Aorta (tissue), 5 donors: ENCODE data around the gene MACROH2A1. TPM values are rescaled to one million over a fixed set of nuclear protein-coding genes. Genes with fewer than 3 reads are reported as not detected.

ENCODE experiments used
- ATAC-seq: fragments of 200-7000 bp; cut with Tn5 transposase; one replicate; pipeline ENCODE4 v1.9.1; 2022; ENCODE audit warnings: moderate library complexity; ENCODE audit not compliant: low FRiP score
- DNase-seq, 2 donors: peaks; one replicate each; pipeline ENCODE4 v3.0.0-alpha.2; 2020
- H3K27ac ChIP-seq, 2 donors: one replicate each; pipeline ENCODE4 v1.5.1; 2013; ENCODE audit warnings: low read length in 2 of 2, mild to moderate bottlenecking in 2 of 2, moderate library complexity in 2 of 2, control low read depth in 1 of 2, inconsistent platforms in 1 of 2, low read depth in 1 of 2
- H3K27me3 ChIP-seq, 2 donors: one replicate each; pipeline ENCODE4 v1.6.1; 2013; ENCODE audit warnings: control low read depth in 1 of 2, low read length in 1 of 2, mild to moderate bottlenecking in 1 of 2, moderate library complexity in 1 of 2; ENCODE audit not compliant: insufficient read depth in 2 of 2, control insufficient read depth in 1 of 2
- H3K36me3 ChIP-seq, 2 donors: one replicate each; pipeline ENCODE4 v1.6.1; 2013; ENCODE audit warnings: control low read depth in 1 of 2, low read length in 1 of 2, mild to moderate bottlenecking in 1 of 2; ENCODE audit not compliant: insufficient read depth in 2 of 2, control insufficient read depth in 1 of 2
- H3K4me1 ChIP-seq, 2 donors: one replicate each; pipeline ENCODE4 v1.6.1; 2013; ENCODE audit warnings: low read length in 2 of 2, control low read depth in 1 of 2, mild to moderate bottlenecking in 1 of 2, moderate library complexity in 1 of 2; ENCODE audit not compliant: insufficient read depth in 2 of 2, control insufficient read depth in 1 of 2
- H3K4me3 ChIP-seq, 2 donors: one replicate each; pipeline ENCODE4 v1.5.1; 2013; ENCODE audit warnings: low read length in 2 of 2, control low read depth in 1 of 2, mild to moderate bottlenecking in 1 of 2
- H3K9me3 ChIP-seq: one replicate; pipeline ENCODE4 v1.6.1; 2013; ENCODE audit warnings: mild to moderate bottlenecking, low read length; ENCODE audit not compliant: control insufficient read depth
- WGBS, 2 donors: extraction: QIAGEN DNeasy Blood & Tissue Kit; methylation state at CpG; one replicate each; pipeline ENCODE4 v1.1.7; 2013; 5-methylcytosine and 5-hydroxymethylcytosine counted together
- intact Hi-C, 2 donors: fragments of 100-400 bp; cut with DNase I; formaldehyde crosslinking; loops; one replicate each; pipeline versions ENCODE4 v1.14.2 to v1.15.0; 2022
- polyA plus RNA-seq, 2 donors: library from polyadenylated mRNA; stranded (reverse); fragments of 200-250 nt; gene quantifications; one replicate each; pipeline ENCODE4 v1.2.3, GENCODE V29; 2013
- total RNA-seq, 2 donors: library from RNA; stranded (reverse); fragmentation: NEBNext Ultra II Directional; extraction: Animal tissue kit (Norgen Biotek cat#: 25700); gene quantifications; one replicate each; pipeline ENCODE4 v1.2.1, GENCODE V29; 2021
- donor health status: healthy with polysubstance abuse.
- donor health status: Bipolar disorder and iron deficiency.
- donor health status: DM: no; HTN: no; CAD: no.
- donor health status: DM: no; HTN: no; CAD: no.
- donor health status: DM: yes; HTN: yes; CAD: no.

The MACROH2A1 gene
- total and polyA plus RNA-seq, 4 donors: 79.6 to 113 (median 106) TPM

DNA sequence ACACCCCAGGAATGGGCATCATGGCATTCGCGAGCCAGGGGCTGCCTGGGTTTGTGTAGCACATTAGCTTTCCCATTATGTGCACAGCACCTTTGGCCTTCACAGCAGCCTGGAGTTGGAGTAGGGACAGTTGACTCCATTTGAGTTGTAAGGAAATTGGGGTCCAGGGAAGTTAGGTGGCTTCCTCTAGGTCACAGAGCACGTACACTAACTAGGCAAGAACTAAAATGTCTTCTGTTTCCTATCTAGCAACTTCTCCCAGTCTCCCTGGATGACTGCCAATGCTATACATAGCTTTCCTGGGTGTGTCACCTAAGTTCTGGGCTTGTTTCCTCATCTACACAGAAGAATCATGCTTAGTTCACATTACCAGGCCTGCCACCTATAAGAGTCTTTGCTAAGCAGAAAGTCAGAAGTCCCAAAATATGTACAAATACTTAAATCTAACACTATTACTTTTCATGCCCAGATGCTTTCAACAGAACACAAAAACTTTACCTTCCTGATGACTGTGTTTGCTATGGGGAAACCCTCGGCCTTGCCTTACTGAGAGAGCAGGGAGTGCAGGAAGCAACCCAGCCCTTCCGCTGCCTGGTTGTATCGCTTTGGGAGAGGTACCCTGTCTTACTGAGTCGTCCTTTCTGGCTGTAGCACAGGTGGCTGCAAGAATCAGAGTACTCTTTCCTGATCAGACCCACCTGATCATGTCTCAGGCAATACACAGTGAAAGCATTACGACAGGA lies 12.0 kb downstream of the MACROH2A1 start:
- Histone ChIP-seq H3K27ac (no peak overlapping the region), H3K4me1 (peaks cover 3 to 5% of the 10 kb centered on the region in 2 donors), H3K9me3 (no peaks in the 10 kb centered on the region), H3K4me3 (no peak overlapping the region), H3K27me3 (no peaks in the 10 kb centered on the region), H3K36me3 (peaks cover 0 to 2% of the 10 kb centered on the region in 2 donors)
- ATAC-seq (no peak), DNase-seq (no peak)
- intact Hi-C loops: no loop called here
- 83 to 89% methylated on average over 8 of the region's 8 CpGs for WGBS, 2 donors

DNA sequence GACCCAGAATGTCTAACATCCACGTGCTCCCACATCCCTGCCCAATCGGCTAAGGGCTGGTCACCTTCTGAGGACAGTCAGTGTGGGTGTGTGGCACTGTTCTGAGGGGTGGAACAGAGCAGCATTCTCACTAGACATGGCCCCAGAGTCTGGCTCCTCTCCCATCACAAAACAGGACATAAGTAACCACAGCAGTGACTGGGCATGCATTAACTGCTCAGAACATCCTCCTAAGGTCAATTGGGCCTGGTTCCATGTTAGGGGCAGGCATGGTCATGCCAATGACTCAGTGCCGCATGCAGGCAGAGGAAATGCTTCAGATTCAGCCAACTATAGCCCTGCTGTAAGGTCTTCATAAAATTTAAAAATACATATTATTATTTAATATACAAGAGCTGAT lies 12.9 kb downstream of the MACROH2A1 start:
- no peaks in the 10 kb centered on the region for H3K9me3 ChIP-seq
- ATAC-seq: no peak
- WGBS, 2 donors: 78% methylated on average over 3 of the region's 3 CpGs
- no peak overlapping the region for H3K27ac ChIP-seq
- intact Hi-C loops: no loop called here
- H3K4me1 ChIP-seq: peaks cover 3 to 5% of the 10 kb centered on the region in 2 donors
- no peaks in the 10 kb centered on the region for H3K27me3 ChIP-seq
- H3K4me3 ChIP-seq: no peak overlapping the region
- H3K36me3 ChIP-seq: peaks cover 0 to 2% of the 10 kb centered on the region in 2 donors
- DNase-seq: no peak

GRCh38 chr5:135385576-135385975 lies 13.5 kb downstream of the MACROH2A1 start:
- Histone ChIP-seq H3K36me3 (peaks cover 0 to 2% of the 10 kb centered on the region in 2 donors), H3K27ac (no peak overlapping the region), H3K4me1 (peaks cover 3 to 5% of the 10 kb centered on the region in 2 donors), H3K9me3 (no peaks in the 10 kb centered on the region), H3K4me3 (no peak overlapping the region), H3K27me3 (no peaks in the 10 kb centered on the region)
- no peak for DNase-seq
- ATAC-seq: peak; percentile 31
- intact Hi-C loops: no loop called here
- WGBS, 2 donors: 92 to 93% methylated on average over 3 of the region's 3 CpGs

DNA sequence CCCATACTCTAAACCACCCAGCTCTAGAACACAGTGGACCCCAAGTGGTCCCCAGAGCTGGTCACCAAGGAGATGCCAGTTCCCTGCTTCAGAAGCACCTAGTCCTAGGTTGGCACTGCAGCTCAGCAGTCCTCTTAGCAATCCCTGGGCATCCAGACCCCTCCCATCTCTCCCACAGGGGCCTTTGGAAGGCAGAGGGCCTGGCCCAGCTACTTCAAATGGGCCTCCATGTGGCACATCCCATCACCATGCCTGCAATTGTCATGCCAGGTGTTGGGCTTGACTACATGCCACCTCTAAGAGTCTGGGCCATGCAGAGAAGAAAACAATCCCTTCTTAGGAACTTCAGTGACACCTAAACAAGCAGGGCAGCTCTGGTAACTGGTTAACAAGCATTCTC lies 14.1 kb downstream of the MACROH2A1 start:
- peaks cover 3 to 5% of the 10 kb centered on the region in 2 donors for H3K4me1 ChIP-seq
- no peaks in the 10 kb centered on the region for H3K9me3 ChIP-seq
- intact Hi-C loops: no loop called here
- H3K4me3 ChIP-seq: no peak overlapping the region
- ATAC-seq (no peak), DNase-seq (no peak)
- no peak overlapping the region for H3K27ac ChIP-seq
- H3K36me3 ChIP-seq: peaks cover 0 to 2% of the 10 kb centered on the region in 2 donors
- no peaks in the 10 kb centered on the region for H3K27me3 ChIP-seq

GRCh38 chr5:135383803-135384495 lies 15.1 kb downstream of the MACROH2A1 start:
- no peak for ATAC-seq
- no peaks in the 10 kb centered on the region for H3K9me3 ChIP-seq
- intact Hi-C loops: no loop called here
- no peak overlapping the region for H3K4me3 ChIP-seq
- H3K27ac ChIP-seq: no peak overlapping the region
- no peaks in the 10 kb centered on the region for H3K27me3 ChIP-seq
- no peak for DNase-seq
- peaks cover 0 to 2% of the 10 kb centered on the region in 2 donors for H3K36me3 ChIP-seq
- peaks cover 3 to 5% of the 10 kb centered on the region in 2 donors for H3K4me1 ChIP-seq
- WGBS, 2 donors: 68 to 69% methylated on average over 3 of the region's 3 CpGs

- DNase-seq (no peak), ATAC-seq (no peak)
- 88 to 89% methylated on average over 3 of the region's 3 CpGs for WGBS, 2 donors
- Histone ChIP-seq H3K9me3 (no peaks in the 10 kb centered on the region), H3K27ac (no peak overlapping the region), H3K36me3 (peaks cover 0 to 2% of the 10 kb centered on the region in 2 donors), H3K4me1 (peaks cover 3 to 5% of the 10 kb centered on the region in 2 donors), H3K4me3 (no peak overlapping the region), H3K27me3 (no peaks in the 10 kb centered on the region)
- intact Hi-C loops: no loop called here
These were observed 16.1 kb downstream of the MACROH2A1 start for GRCh38 chr5:135382981-135383380.

GRCh38 chr5:135382106-135382790 lies 16.8 kb downstream of the MACROH2A1 start:
- no peak for ATAC-seq
- H3K4me1 ChIP-seq: peaks cover 3 to 5% of the 10 kb centered on the region in 2 donors
- no peak overlapping the region for H3K27ac ChIP-seq
- no peaks in the 10 kb centered on the region for H3K27me3 ChIP-seq
- DNase-seq: no peak
- no peaks in the 10 kb centered on the region for H3K9me3 ChIP-seq
- intact Hi-C loops: no loop called here
- whole genome bisulfite sequencing, 2 donors: 78 to 90% methylated on average over 3 of the region's 3 CpGs
- no peak overlapping the region for H3K4me3 ChIP-seq
- peaks cover 0 to 2% of the 10 kb centered on the region in 2 donors for H3K36me3 ChIP-seq

GRCh38 chr5:135379046-135379654 lies 19.9 kb downstream of the MACROH2A1 start:
- no peak overlapping the region for H3K27ac ChIP-seq
- ATAC-seq (no peak), DNase-seq (no peak)
- H3K4me3 ChIP-seq: no peak overlapping the region
- peaks cover 0 to 3% of the 10 kb centered on the region in 2 donors for H3K4me1 ChIP-seq
- no peaks in the 10 kb centered on the region for H3K9me3 ChIP-seq
- H3K36me3 ChIP-seq: no peaks in the 10 kb centered on the region
- WGBS, 2 donors: 85 to 89% methylated on average over 7 of the region's 7 CpGs
- H3K27me3 ChIP-seq: no peaks in the 10 kb centered on the region
- intact Hi-C loops: no loop called here
